Activated CD8-positive, alpha-beta memory T cell treated with anti-CD3 and anti-CD28 coated beads, Interleukin-2, amount 10 ng/mL, durations not matched to agents 7 days and 5 days (primary cell): ENCODE results near the gene TPRN. TPM values are rescaled to one million over a fixed set of nuclear protein-coding genes. Genes with fewer than 3 reads are reported as not detected.

Experiments used
- ATAC-seq: fragments of 150-1000 bp; cut with Tn5 transposase; one replicate; pipeline ENCODE4 v1.10.0; 2021; ENCODE audit warnings: moderate library complexity
- CTCF ChIA-PET: fragments of 350-600 bp; sonication (Branson Sonifier 250); formaldehyde crosslinking; loops from one replicate; lab custom pipeline; 2021; ENCODE audit warnings: antibody characterized with exemption; lab: Charles Lee
- DNase-seq: peaks from one replicate; pipeline ENCODE4 v3.0.0-alpha.2; 2020
- H3K27ac Mint-ChIP-seq: one replicate; pipeline ENCODE4 v1.8.0; 2021; ENCODE audit warnings: mild to moderate bottlenecking, mixed read lengths
- H3K27me3 Mint-ChIP-seq: one replicate; pipeline ENCODE4 v1.8.0; 2021; ENCODE audit warnings: mixed read lengths
- H3K36me3 Mint-ChIP-seq: one replicate; pipeline ENCODE4 v1.8.0; 2021; ENCODE audit warnings: mild to moderate bottlenecking, mixed read lengths
- H3K4me1 Mint-ChIP-seq: one replicate; pipeline ENCODE4 v1.8.0; 2021; ENCODE audit warnings: mixed read lengths
- H3K4me3 Mint-ChIP-seq: one replicate; pipeline ENCODE4 v1.8.0; 2021; ENCODE audit warnings: mild to moderate bottlenecking, moderate library complexity, mixed read lengths
- H3K9me3 Mint-ChIP-seq: one replicate; pipeline ENCODE4 v1.8.0; 2022; ENCODE audit warnings: low read depth, mixed read lengths
- total RNA-seq, 2 experiments: library from RNA; stranded (reverse); gene quantifications; one replicate each; pipeline ENCODE4 v1.2.3, GENCODE V29; 2021

Gene TPRN
- total RNA-seq, 2 experiments from 2014 or later = 11.1 to 13.3 TPM

GRCh38 chr9:137157618-137158415 is 42.7 kb downstream of the TPRN start:
- H3K4me3 Mint-ChIP-seq = no peak overlapping the region
- CTCF ChIA-PET = interaction anchor here (0.6 to 1.8 kb wide), 4 partner anchors 12 to 111 kb away, joined by 3 to 5 read pairs (median 4); no protein-coding TSS in a partner anchor
- ATAC-seq = no peak
- peaks cover 13% of the 10 kb centered on the region for H3K4me1 Mint-ChIP-seq
- H3K9me3 Mint-ChIP-seq = no peaks in the 10 kb centered on the region
- H3K36me3 Mint-ChIP-seq = no peaks in the 10 kb centered on the region
- peaks cover 41% of the 10 kb centered on the region for H3K27me3 Mint-ChIP-seq
- no peak overlapping the region for H3K27ac Mint-ChIP-seq
- DNase-seq = no peak

GRCh38 chr9:137156567-137157375 is 43.8 kb downstream of the TPRN start:
- CTCF ChIA-PET = interaction anchor here (0.6 to 1.8 kb wide), 3 partner anchors 11 to 89 kb away, joined by 3 to 5 read pairs (median 5); partner anchors contain the start of gene SSNA1
- peak; percentile 67 for DNase-seq
- peaks cover 13% of the 10 kb centered on the region for H3K4me1 Mint-ChIP-seq
- no peak overlapping the region for H3K27ac Mint-ChIP-seq
- H3K4me3 Mint-ChIP-seq = peak overlapping the region; percentile 49
- no peaks in the 10 kb centered on the region for H3K9me3 Mint-ChIP-seq
- H3K36me3 Mint-ChIP-seq = no peaks in the 10 kb centered on the region
- H3K27me3 Mint-ChIP-seq = peaks cover 38% of the 10 kb centered on the region
- peak; percentile 70 for ATAC-seq

GRCh38 chr9:137152844-137153405 is 47.6 kb downstream of the TPRN start:
- DNase-seq (no peak), ATAC-seq (no peak)
- Mint-ChIP-seq H3K4me3 (no peak overlapping the region), H3K27me3 (peaks cover 11% of the 10 kb centered on the region), H3K4me1 (peaks cover 2% of the 10 kb centered on the region), H3K9me3 (no peaks in the 10 kb centered on the region), H3K36me3 (no peaks in the 10 kb centered on the region), H3K27ac (no peak overlapping the region)
- CTCF ChIA-PET = no interaction called here

- peak; percentile 47 for ATAC-seq
- Mint-ChIP-seq H3K9me3 (no peaks in the 10 kb centered on the region), H3K36me3 (no peaks in the 10 kb centered on the region), H3K27me3 (peaks cover 7% of the 10 kb centered on the region), H3K27ac (no peak overlapping the region), H3K4me1 (no peaks in the 10 kb centered on the region), H3K4me3 (no peak overlapping the region)
- CTCF ChIA-PET = interaction anchor here (0.7 to 0.8 kb wide), 3 partner anchors 24 to 86 kb away, joined by 3 read pairs; no protein-coding TSS in a partner anchor
- DNase-seq = peak; percentile 75
These were observed 49.7 kb downstream of the TPRN start for GRCh38 chr9:137150617-137151457.

- DNase-seq = peak; percentile 64
- Mint-ChIP-seq H3K27ac (no peak overlapping the region), H3K4me1 (no peaks in the 10 kb centered on the region), H3K36me3 (no peaks in the 10 kb centered on the region), H3K9me3 (no peaks in the 10 kb centered on the region), H3K4me3 (no peak overlapping the region), H3K27me3 (peaks cover 4% of the 10 kb centered on the region)
- CTCF ChIA-PET = interaction anchor here (0.8 to 1.0 kb wide), 2 partner anchors 26 to 87 kb away, joined by 3 read pairs; no protein-coding TSS in a partner anchor
- no peak for ATAC-seq
These were observed 50.5 kb downstream of the TPRN start for GRCh38 chr9:137149942-137150616.

- CTCF ChIA-PET = interaction anchor here (1.0 kb wide), 1 partner anchor 26 kb away, joined by 3 read pairs; no protein-coding TSS in a partner anchor
- Mint-ChIP-seq H3K4me3 (no peak overlapping the region), H3K4me1 (no peaks in the 10 kb centered on the region), H3K27ac (no peak overlapping the region), H3K27me3 (no peaks in the 10 kb centered on the region), H3K9me3 (no peaks in the 10 kb centered on the region), H3K36me3 (no peaks in the 10 kb centered on the region)
- ATAC-seq (no peak), DNase-seq (no peak)
These were observed 51.2 kb downstream of the TPRN start for GRCh38 chr9:137149363-137149762.

- Mint-ChIP-seq H3K4me1 (no peaks in the 10 kb centered on the region), H3K36me3 (no peaks in the 10 kb centered on the region), H3K4me3 (no peak overlapping the region), H3K27ac (no peak overlapping the region), H3K9me3 (no peaks in the 10 kb centered on the region), H3K27me3 (no peaks in the 10 kb centered on the region)
- DNase-seq (no peak), ATAC-seq (no peak)
- CTCF ChIA-PET = no interaction called here
These were observed 51.9 kb downstream of the TPRN start for GRCh38 chr9:137148661-137149060.

- no peak for ATAC-seq
- H3K27ac Mint-ChIP-seq = no peak overlapping the region
These were observed 52.3 kb downstream of the TPRN start for GRCh38 chr9:137148242-137148641.

GRCh38 chr9:137147793-137148160 is 52.8 kb downstream of the TPRN start:
- no peaks in the 10 kb centered on the region for H3K27me3 Mint-ChIP-seq
- no peaks in the 10 kb centered on the region for H3K9me3 Mint-ChIP-seq
- no peaks in the 10 kb centered on the region for H3K36me3 Mint-ChIP-seq

More at GRCh38 chr9:137148242-137148641, 52.3 kb downstream of the TPRN start:
- CTCF ChIA-PET = no interaction called here
- Mint-ChIP-seq H3K4me1 (no peaks in the 10 kb centered on the region), H3K9me3 (no peaks in the 10 kb centered on the region), H3K27me3 (no peaks in the 10 kb centered on the region), H3K4me3 (no peak overlapping the region), H3K36me3 (no peaks in the 10 kb centered on the region)
- no peak for DNase-seq

GRCh38 chr9:137147091-137147792 is 53.3 kb downstream of the TPRN start:
- CTCF ChIA-PET = no interaction called here
- H3K9me3 Mint-ChIP-seq = no peaks in the 10 kb centered on the region
- no peak overlapping the region for H3K4me3 Mint-ChIP-seq
- ATAC-seq (no peak), DNase-seq (no peak)
- H3K36me3 Mint-ChIP-seq = no peaks in the 10 kb centered on the region
- no peak overlapping the region for H3K27ac Mint-ChIP-seq
- H3K27me3 Mint-ChIP-seq = peaks cover 3% of the 10 kb centered on the region
- no peaks in the 10 kb centered on the region for H3K4me1 Mint-ChIP-seq

More at GRCh38 chr9:137147793-137148160, 52.8 kb downstream of the TPRN start:
- DNase-seq = no peak
- Mint-ChIP-seq H3K27ac (no peak overlapping the region), H3K4me3 (no peak overlapping the region), H3K4me1 (no peaks in the 10 kb centered on the region)
- CTCF ChIA-PET = no interaction called here
- ATAC-seq = no peak

- H3K9me3 Mint-ChIP-seq = no peaks in the 10 kb centered on the region
- ATAC-seq = no peak
- no peaks in the 10 kb centered on the region for H3K36me3 Mint-ChIP-seq
- H3K27ac Mint-ChIP-seq = no peak overlapping the region
- H3K4me1 Mint-ChIP-seq = no peaks in the 10 kb centered on the region
- H3K27me3 Mint-ChIP-seq = peaks cover 7% of the 10 kb centered on the region
- DNase-seq = no peak
- no peak overlapping the region for H3K4me3 Mint-ChIP-seq
- CTCF ChIA-PET = interaction anchor here (1.0 kb wide), 1 partner anchor 11 kb away, joined by 3 read pairs; no protein-coding TSS in a partner anchor
These were observed 54.0 kb downstream of the TPRN start for GRCh38 chr9:137146527-137146918.
